Right atrium auricular region (tissue), 2 donors: Measurements from ENCODE around the gene ACVR2B. TPM values are rescaled to one million over a fixed set of nuclear protein-coding genes. Genes with fewer than 3 reads are reported as not detected.

Experiments used
- DNase-seq: peaks from one replicate; pipeline ENCODE4 v3.0.0-alpha.2; 2019; ENCODE audit warnings: low spot score
- H3K27ac ChIP-seq, 2 donors: fragments of 200-600 bp; sonication (generic); 1 replicate in 1 of 2; 2 replicates in 1 of 2; pipeline ENCODE4 v1.5.1; 2016 to 2019
- H3K27me3 ChIP-seq, 2 donors: fragments of 200-600 bp; sonication (generic); one replicate each; pipeline versions ENCODE4 v1.5.1 to v1.6.0; 2017 to 2019
- H3K36me3 ChIP-seq: fragments of 200-600 bp; sonication (generic); one replicate; pipeline ENCODE4 v1.5.1; 2016
- H3K4me1 ChIP-seq, 2 donors: fragments of 200-600 bp; sonication (generic); one replicate each; pipeline versions ENCODE4 v1.5.1 to v1.6.0; 2017 to 2019
- H3K4me3 ChIP-seq, 2 donors: fragments of 200-600 bp; sonication (generic); 1 replicate in 1 of 2; 2 replicates in 1 of 2; pipeline ENCODE4 v1.5.1; 2017 to 2019; ENCODE audit warnings: mild to moderate bottlenecking in 1 of 2, moderate library complexity in 1 of 2
- H3K9me3 ChIP-seq, 2 donors: fragments of 200-600 bp; sonication (generic); one replicate each; pipeline ENCODE4 v1.5.1; 2019
- total RNA-seq, 2 donors: library from RNA; depleted of rRNA; stranded (reverse); fragments of >200 nt; gene quantifications; one replicate each; pipeline ENCODE4 v1.1.0, GENCODE V29; 2016
- TF ChIP-seq, protein P1 (sequence below), 2 donors: fragments of 200-600 bp; sonication (generic); IDR thresholded peaks; one replicate each; pipeline ENCODE4 v1.5.1; 2019; ENCODE audit warnings: antibody characterized with exemption in 2 of 2

Gene ACVR2B
- total RNA-seq, 2 donors from 2014 or later, result 3.9 to 6.0 TPM

- TF ChIP-seq, protein P1, sequence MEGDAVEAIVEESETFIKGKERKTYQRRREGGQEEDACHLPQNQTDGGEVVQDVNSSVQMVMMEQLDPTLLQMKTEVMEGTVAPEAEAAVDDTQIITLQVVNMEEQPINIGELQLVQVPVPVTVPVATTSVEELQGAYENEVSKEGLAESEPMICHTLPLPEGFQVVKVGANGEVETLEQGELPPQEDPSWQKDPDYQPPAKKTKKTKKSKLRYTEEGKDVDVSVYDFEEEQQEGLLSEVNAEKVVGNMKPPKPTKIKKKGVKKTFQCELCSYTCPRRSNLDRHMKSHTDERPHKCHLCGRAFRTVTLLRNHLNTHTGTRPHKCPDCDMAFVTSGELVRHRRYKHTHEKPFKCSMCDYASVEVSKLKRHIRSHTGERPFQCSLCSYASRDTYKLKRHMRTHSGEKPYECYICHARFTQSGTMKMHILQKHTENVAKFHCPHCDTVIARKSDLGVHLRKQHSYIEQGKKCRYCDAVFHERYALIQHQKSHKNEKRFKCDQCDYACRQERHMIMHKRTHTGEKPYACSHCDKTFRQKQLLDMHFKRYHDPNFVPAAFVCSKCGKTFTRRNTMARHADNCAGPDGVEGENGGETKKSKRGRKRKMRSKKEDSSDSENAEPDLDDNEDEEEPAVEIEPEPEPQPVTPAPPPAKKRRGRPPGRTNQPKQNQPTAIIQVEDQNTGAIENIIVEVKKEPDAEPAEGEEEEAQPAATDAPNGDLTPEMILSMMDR (IDR thresholded peaks at IDR 0.05), result no peak
- Histone ChIP-seq H3K4me3 (peak overlapping the region; percentile 73 to 77), H3K27ac (peak overlapping the region; percentile 72 to 80), H3K27me3 (no peaks in the 10 kb centered on the region), H3K4me1 (peaks cover 0 to 45% of the 10 kb centered on the region in 2 donors), H3K36me3 (no peaks in the 10 kb centered on the region), H3K9me3 (no peaks in the 10 kb centered on the region)
- DNase-seq, result peak; percentile 66
Measured at GRCh38 chr3:38454884-38455638, 1.4 kb downstream of the ACVR2B start.

GRCh38 chr3:38455639-38456430 lies 2.1 kb downstream of the ACVR2B start:
- no peak for DNase-seq
- Histone ChIP-seq H3K9me3 (no peaks in the 10 kb centered on the region), H3K27ac (peak overlapping the region; percentile 72 to 80), H3K36me3 (no peaks in the 10 kb centered on the region), H3K4me3 (peak overlapping the region; percentile 73 to 77), H3K4me1 (peaks cover 0 to 53% of the 10 kb centered on the region in 2 donors), H3K27me3 (no peaks in the 10 kb centered on the region)
- TF ChIP-seq, protein P1 (IDR thresholded peaks at IDR 0.05), result no peak

GRCh38 chr3:38457111-38458003 lies 3.7 kb downstream of the ACVR2B start:
- Histone ChIP-seq H3K4me3 (no peak overlapping the region), H3K4me1 (peaks cover 0 to 60% of the 10 kb centered on the region in 2 donors), H3K27me3 (no peaks in the 10 kb centered on the region), H3K27ac (no peak overlapping the region), H3K9me3 (no peaks in the 10 kb centered on the region), H3K36me3 (no peaks in the 10 kb centered on the region)
- no peak for DNase-seq
- TF ChIP-seq, protein P1 (IDR thresholded peaks at IDR 0.05), result no peak

GRCh38 chr3:38458796-38459498 lies 5.3 kb downstream of the ACVR2B start:
- Histone ChIP-seq H3K4me1 (peaks cover 0 to 60% of the 10 kb centered on the region in 2 donors), H3K27me3 (no peaks in the 10 kb centered on the region), H3K4me3 (peak overlapping the region in 1 of 2 donors; percentile 28), H3K9me3 (no peaks in the 10 kb centered on the region), H3K36me3 (no peaks in the 10 kb centered on the region), H3K27ac (peak overlapping the region; percentile 72 to 74)
- TF ChIP-seq, protein P1 (IDR thresholded peaks at IDR 0.05), result no peak
- DNase-seq, result no peak

DNA sequence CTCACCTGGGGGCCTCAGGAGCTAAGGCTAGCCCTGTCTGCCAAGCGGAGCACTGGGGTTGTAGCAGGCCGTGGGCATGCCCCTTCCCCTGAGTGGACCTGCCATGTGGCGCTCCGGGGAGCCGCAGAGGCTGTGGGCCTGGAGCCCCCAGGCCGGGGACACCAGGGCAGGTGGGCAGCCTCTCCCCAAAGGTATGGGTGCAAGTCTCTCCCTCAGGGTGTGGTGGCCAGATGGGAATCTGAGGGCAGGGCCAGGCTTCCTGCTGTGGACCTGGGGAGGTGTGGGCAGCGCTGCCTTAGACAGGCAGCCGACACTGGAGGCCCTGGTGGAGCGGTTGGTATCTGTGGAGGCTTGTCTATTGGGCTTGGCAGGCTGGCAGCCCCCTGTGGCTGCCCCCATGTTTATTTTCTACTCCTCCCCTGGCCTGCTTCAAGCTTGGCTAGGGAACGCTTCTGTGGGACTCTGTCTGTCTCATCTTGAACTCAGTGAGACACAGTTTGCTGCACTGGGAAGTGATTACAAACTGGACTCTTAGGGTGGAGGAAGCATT lies 5.9 kb downstream of the ACVR2B start:
- Histone ChIP-seq H3K4me3 (peak overlapping the region in 1 of 2 donors; percentile 28), H3K27me3 (no peaks in the 10 kb centered on the region), H3K9me3 (no peaks in the 10 kb centered on the region), H3K4me1 (peaks cover 0 to 60% of the 10 kb centered on the region in 2 donors), H3K27ac (peak overlapping the region; percentile 72 to 74), H3K36me3 (no peaks in the 10 kb centered on the region)
- TF ChIP-seq, protein P1 (IDR thresholded peaks at IDR 0.05), result no peak
- DNase-seq, result no peak
